IMR-90 (cell line): Measurements from ENCODE around the gene DEF6. TPM values are rescaled to one million over a fixed set of nuclear protein-coding genes. Genes with fewer than 3 reads are reported as not detected.
A peak's percentile ranks its signal among the peaks of the same experiment; 100 is the strongest.

Source experiments
- ATAC-seq: fragments of 200-7000 bp; cut with Tn5 transposase; 2 replicates; pipeline ENCODE4 v1.9.1; 2020; ENCODE audit warnings: low read depth, mild to moderate bottlenecking, moderate library complexity
- BruUV-seq: library from RNA; stranded (reverse); fragments of 400-500 nt; replicated peaks from 2 replicates; lab custom pipeline; 2021; lab: Mats Ljungman, UMichigan
- CTCF ChIA-PET: fragments of 300-600 bp; formaldehyde crosslinking; extraction: SDS; loops from one replicate; lab custom pipeline; 2021; ENCODE audit warnings: antibody characterized with exemption; lab: Yijun Ruan, JAX
- POLR2A ChIA-PET: fragments of 300-600 bp; sonication (Branson Sonifier 250); formaldehyde crosslinking; loops from one replicate; lab custom pipeline; 2022; ENCODE audit warnings: antibody characterized with exemption; ENCODE audit not compliant: unreplicated experiment; lab: Charles Lee
- DNase-seq: peaks from one replicate; pipeline ENCODE4 v3.0.0; 2013
- H2AFZ ChIP-seq: replicated peaks from 2 replicates; pipeline ENCODE3; 2013; ENCODE audit warnings: low read length, mild to moderate bottlenecking; ENCODE audit not compliant: poor library complexity
- H2AK5ac ChIP-seq: 2 replicates; pipeline ENCODE4 v1.6.1; 2013; ENCODE audit warnings: low read depth, low read length, inconsistent platforms
- H2AK9ac ChIP-seq: replicated peaks from 2 replicates; pipeline ENCODE3; 2013; ENCODE audit warnings: mild to moderate bottlenecking, low read depth, low read length, moderate library complexity; ENCODE audit not compliant: poor library complexity
- H2BK120ac ChIP-seq: 2 replicates; pipeline ENCODE4 v1.6.1; 2013; ENCODE audit warnings: low read depth, low read length, inconsistent platforms
- H2BK15ac ChIP-seq: 3 replicates; pipeline ENCODE4 v1.6.1; 2013; ENCODE audit warnings: low read depth, low read length, inconsistent platforms
- H2BK20ac ChIP-seq: 2 replicates; pipeline ENCODE4 v1.6.1; 2013; ENCODE audit warnings: low read depth, mild to moderate bottlenecking, inconsistent platforms, low read length, moderate library complexity
- H2BK5ac ChIP-seq: 2 replicates; pipeline ENCODE4 v1.6.1; 2013; ENCODE audit warnings: mild to moderate bottlenecking, low read depth, low read length, inconsistent platforms; ENCODE audit not compliant: poor library complexity, severe bottlenecking
- H3K14ac ChIP-seq: replicated peaks from 2 replicates; pipeline ENCODE4 v1.6.1; 2013; ENCODE audit warnings: low read depth, low read length, inconsistent platforms
- H3K18ac ChIP-seq: 2 replicates; pipeline ENCODE4 v1.6.1; 2013; ENCODE audit warnings: low read depth, low read length, control low read depth
- H3K23ac ChIP-seq: 2 replicates; pipeline ENCODE4 v1.6.1; 2013; ENCODE audit warnings: low read depth, low read length, inconsistent platforms
- H3K27ac ChIP-seq: 2 replicates; pipeline ENCODE4 v1.5.1; 2013; ENCODE audit warnings: mild to moderate bottlenecking, control low read depth, low read length; ENCODE audit not compliant: insufficient read depth
- H3K27me3 ChIP-seq: 2 replicates; pipeline ENCODE4 v1.6.1; 2013; ENCODE audit warnings: low read length; ENCODE audit not compliant: control insufficient read depth, insufficient read depth
- H3K36me3 ChIP-seq: 2 replicates; pipeline ENCODE4 v1.6.1; 2013; ENCODE audit warnings: low read length, mixed read lengths; ENCODE audit not compliant: control insufficient read depth, insufficient read depth
- H3K4ac ChIP-seq: 2 replicates; pipeline ENCODE4 v1.6.1; 2013; ENCODE audit warnings: low read depth, low read length, inconsistent platforms
- H3K4me1 ChIP-seq: 2 replicates; pipeline ENCODE4 v1.6.1; 2013; ENCODE audit warnings: low read length, mixed read lengths; ENCODE audit not compliant: control insufficient read depth, insufficient read depth
- H3K4me2 ChIP-seq: 2 replicates; pipeline ENCODE4 v1.6.1; 2013; ENCODE audit warnings: low read depth, mild to moderate bottlenecking, control low read depth, low read length, moderate library complexity
- H3K4me3 ChIP-seq: 2 replicates; pipeline ENCODE4 v1.5.1; 2013; ENCODE audit warnings: low read depth, mild to moderate bottlenecking, control low read depth, low read length, moderate library complexity; ENCODE audit not compliant: insufficient read depth
- H3K56ac ChIP-seq: 2 replicates; pipeline ENCODE4 v1.6.1; 2013; ENCODE audit warnings: low read length, inconsistent platforms; ENCODE audit not compliant: insufficient read depth; ENCODE audit errors: extremely low read depth
- H3K79me1 ChIP-seq, 2 experiments: 2 replicates each; pipeline ENCODE4 v1.6.1; 2013; ENCODE audit warnings: low read length in 2 of 2, inconsistent platforms in 1 of 2, low read depth in 1 of 2
- H3K9ac ChIP-seq: 2 replicates; pipeline ENCODE4 v1.6.1; 2013; ENCODE audit warnings: low read depth, low read length, control low read depth
- H3K9me1 ChIP-seq: 2 replicates; pipeline ENCODE4 v1.6.1; 2013; ENCODE audit warnings: low read length, inconsistent platforms; ENCODE audit not compliant: insufficient read depth
- H3K9me3 ChIP-seq: 2 replicates; pipeline ENCODE4 v1.6.1; 2013; ENCODE audit warnings: low read length; ENCODE audit not compliant: control insufficient read depth, insufficient read depth
- H4K20me1 ChIP-seq: 2 replicates; pipeline ENCODE4 v1.6.1; 2013; ENCODE audit warnings: low read length, inconsistent platforms; ENCODE audit not compliant: insufficient read depth
- H4K5ac ChIP-seq: 2 replicates; pipeline ENCODE4 v1.6.1; 2013; ENCODE audit warnings: mild to moderate bottlenecking, low read depth, low read length, control low read depth
- H4K8ac ChIP-seq, 2 experiments: 2 replicates each; pipeline ENCODE4 v1.6.1; 2013; ENCODE audit warnings: low read depth in 2 of 2, low read length in 2 of 2, control low read depth in 1 of 2, inconsistent platforms in 1 of 2
- H4K91ac ChIP-seq: 2 replicates; pipeline ENCODE4 v1.6.1; 2013; ENCODE audit warnings: low read depth, low read length, inconsistent platforms; ENCODE audit not compliant: insufficient read depth
- BHLHE40 ChIP-seq: fragments of 150-350 bp; IDR thresholded peaks from 2 replicates; pipeline ENCODE4 v1.6.1; 2016; ENCODE audit warnings: mild to moderate bottlenecking, low read depth, low read length
- CEBPB ChIP-seq: IDR thresholded peaks from 2 replicates; pipeline ENCODE4 v1.6.1; 2012; ENCODE audit warnings: low read depth, low read length, improper control_type of control experiment
- CHD1 ChIP-seq: IDR thresholded peaks from 2 replicates; pipeline ENCODE4 v1.6.1; 2012; ENCODE audit warnings: low read depth, low read length, improper control_type of control experiment
- FOS ChIP-seq: fragments of 150-350 bp; IDR thresholded peaks from 2 replicates; pipeline ENCODE4 v1.6.1; 2016; ENCODE audit warnings: low read depth, low read length
- MAFK ChIP-seq: IDR thresholded peaks from 2 replicates; pipeline ENCODE4 v1.6.1; 2012; ENCODE audit warnings: low read depth, low read length, improper control_type of control experiment
- MAZ ChIP-seq: IDR thresholded peaks from 2 replicates; pipeline ENCODE4 v1.6.1; 2012; ENCODE audit warnings: low read depth, mild to moderate bottlenecking, low read length, improper control_type of control experiment, moderate library complexity, borderline replicate concordance
- NFE2L2 ChIP-seq: fragments of 150-350 bp; IDR thresholded peaks from 2 replicates; pipeline ENCODE4 v1.6.1; 2016; ENCODE audit warnings: low read depth, mild to moderate bottlenecking, low read length
- POLR2A ChIP-seq: IDR thresholded peaks from 2 replicates; pipeline ENCODE4 v1.6.1; 2012; ENCODE audit warnings: mild to moderate bottlenecking, low read depth, low read length
- RAD21 ChIP-seq: IDR thresholded peaks from 2 replicates; pipeline ENCODE4 v1.6.1; 2012; ENCODE audit warnings: low read length, improper control_type of control experiment
- RCOR1 ChIP-seq: IDR thresholded peaks from 2 replicates; pipeline ENCODE4 v1.6.1; 2012; ENCODE audit warnings: mild to moderate bottlenecking, low read length, improper control_type of control experiment; ENCODE audit not compliant: insufficient replicate concordance
- RFX5 ChIP-seq: IDR thresholded peaks from 2 replicates; pipeline ENCODE4 v1.8.0; 2012; ENCODE audit warnings: low read depth, mild to moderate bottlenecking, low read length, moderate library complexity
- SMC3 ChIP-seq: fragments of 150-350 bp; IDR thresholded peaks from 2 replicates; pipeline ENCODE4 v1.6.1; 2016; ENCODE audit warnings: low read depth, mild to moderate bottlenecking, antibody characterized with exemption, low read length, moderate library complexity
- WGBS, 2 experiments: methylation state at CpG; one replicate each; pipeline versions ENCODE4 v1.1.5 to v1.1.7; 2013; ENCODE audit warnings: missing lambda C conversion rate in 2 of 2; ENCODE audit not compliant: insufficient read length in 1 of 2; ENCODE audit errors: extremely low coverage in 2 of 2; 5-methylcytosine and 5-hydroxymethylcytosine counted together
- dilution Hi-C: fragments of 300-500 bp; cut with HindIII; formaldehyde crosslinking; loops from one replicate; pipeline ENCODE4 v1.14.3; 2018; ENCODE audit warnings: low sequenced_read_pairs; ENCODE audit not compliant: unreplicated experiment
- in situ Hi-C: fragments of 300-500 bp; cut with MboI; formaldehyde crosslinking; loops from 3 replicates; pipeline ENCODE4 v1.14.3; 2019; ENCODE audit warnings: low sequenced_read_pairs, inconsistent platforms, mixed read lengths
- intact Hi-C: fragments of 100-400 bp; cut with micrococcal nuclease; formaldehyde crosslinking; loops from 2 replicates; pipeline ENCODE4 v1.10.0; 2022
- polyA plus RNA-seq, 3 experiments: library from polyadenylated mRNA; depleted of rRNA; stranded (reverse); fragments of >200 nt; gene quantifications; 2 replicates each; pipeline ENCODE4 v1.2.3, GENCODE V29; 2012; ENCODE audit warnings: low replicate concordance in 1 of 3
- total RNA-seq: library from RNA; depleted of rRNA; stranded (reverse); fragments of >200 nt; gene quantifications from 2 replicates; pipeline ENCODE4 v1.2.3, GENCODE V29; 2012
- TF ChIP-seq, protein P1 (sequence below): fragments of 150-350 bp; IDR thresholded peaks from 2 replicates; pipeline ENCODE4 v1.6.1; 2016; ENCODE audit warnings: low read depth, mild to moderate bottlenecking, low read length, moderate library complexity, borderline replicate concordance
- TF ChIP-seq, protein P2 (sequence below): fragments of 150-350 bp; IDR thresholded peaks from 2 replicates; pipeline ENCODE4 v1.6.1; 2017; ENCODE audit warnings: mild to moderate bottlenecking, antibody characterized with exemption, low read length, low read depth
- TF ChIP-seq, protein P3 (sequence below): conservative IDR thresholded peaks from 2 replicates; pipeline ENCODE4 v1.5.1; 2012; ENCODE audit warnings: mild to moderate bottlenecking, low read depth, low read length, improper control_type of control experiment

DEF6 gene
- total and polyA plus RNA-seq, 2 of the 4 experiments (the other 2 are of a cell fraction): 2.5 to 4.2 TPM

DNA sequence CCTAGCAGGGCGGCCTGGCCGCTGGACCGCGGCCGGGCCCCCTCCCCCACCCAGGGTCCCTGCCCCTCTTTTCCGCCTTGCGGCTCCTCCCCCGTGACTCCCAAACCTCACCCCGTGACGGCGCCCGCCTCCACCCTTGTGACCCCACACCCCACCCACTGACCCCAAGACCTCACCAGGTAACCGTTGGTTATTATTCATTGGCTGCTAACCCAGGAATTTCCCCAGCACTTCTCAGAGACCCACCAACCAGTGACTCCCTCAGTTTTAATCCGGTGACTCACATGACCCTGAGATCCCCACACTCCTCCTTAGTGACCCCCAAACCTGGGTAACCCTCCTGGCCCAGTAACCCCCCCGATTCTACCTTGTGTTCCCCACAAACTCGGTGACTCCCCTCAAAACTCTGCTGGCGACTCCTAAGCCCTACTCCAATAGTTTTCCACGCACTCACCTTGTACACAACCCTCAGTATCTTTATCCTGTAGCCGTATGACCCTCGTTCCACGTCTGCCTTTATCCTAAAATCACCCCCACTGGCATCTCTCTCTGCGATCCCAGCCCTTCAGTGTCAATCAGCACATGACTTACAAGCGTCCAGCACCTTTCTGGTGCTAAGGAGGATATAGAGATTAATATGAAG lies 37.5 kb upstream of the DEF6 start:
- Histone ChIP-seq H2AK9ac (peak overlapping the region; percentile 80), H3K14ac (peak overlapping the region; percentile 91), H2BK5ac (peak overlapping the region; percentile 59), H2AK5ac (peak overlapping the region; percentile 90), H3K9me1 (peaks cover 9% of the 10 kb centered on the region), H3K4me1 (peaks cover 8% of the 10 kb centered on the region; the same call in 1 of the 2 replicates), H3K4me2 (peak overlapping the region; percentile 96), H2BK20ac (no peak overlapping the region), H3K18ac (peak overlapping the region; percentile 37; the same call in 1 of the 2 replicates), H3K4me3 (peak overlapping the region; percentile 64), H3K9me3 (no peaks in the 10 kb centered on the region), H3K23ac (peak overlapping the region; percentile 69; the same call in 1 of the 2 replicates), H3K79me1 (peaks cover 31 to 46% of the 10 kb centered on the region in 2 experiments), H4K91ac (peak overlapping the region; percentile 84), H2AFZ (peak overlapping the region; percentile 99), H3K9ac (peak overlapping the region; percentile 51), H3K36me3 (no peaks in the 10 kb centered on the region), H4K5ac (peak overlapping the region; percentile 74), H4K8ac (peak overlapping the region; percentile 87 to 92), H2BK15ac (peak overlapping the region; percentile 66; the same call in 1 of the 3 replicates), H3K4ac (peak overlapping the region; percentile 86), H4K20me1 (no peaks in the 10 kb centered on the region), H3K27me3 (no peaks in the 10 kb centered on the region), H2BK120ac (peak overlapping the region; percentile 30), H3K56ac (peak overlapping the region; percentile 75; the same call in 1 of the 2 replicates), H3K27ac (peak overlapping the region; percentile 62)
- WGBS, 2 experiments: 14% methylated on average over 5 of the region's 23 CpGs; no CpG with 5 or more reads in 1 of the 2 experiments
- ChIA-PET CTCF (no interaction called here), POLR2A (interaction anchor here (0.6 kb wide), 1 partner anchor 443 kb away, joined by 4 read pairs; no protein-coding TSS in a partner anchor)
- ATAC-seq (peak; percentile 47), DNase-seq (peak; percentile 16)
- in situ Hi-C loops (no loop called here), dilution Hi-C loops (no loop called here), intact Hi-C loops (loop anchor here (1.0 kb wide), 1 partner anchor 28 kb away; no protein-coding TSS in a partner anchor)
- BruUV-seq: no TSS peak
- TF ChIP-seq CEBPB: no peak
- TF ChIP-seq, protein P1, sequence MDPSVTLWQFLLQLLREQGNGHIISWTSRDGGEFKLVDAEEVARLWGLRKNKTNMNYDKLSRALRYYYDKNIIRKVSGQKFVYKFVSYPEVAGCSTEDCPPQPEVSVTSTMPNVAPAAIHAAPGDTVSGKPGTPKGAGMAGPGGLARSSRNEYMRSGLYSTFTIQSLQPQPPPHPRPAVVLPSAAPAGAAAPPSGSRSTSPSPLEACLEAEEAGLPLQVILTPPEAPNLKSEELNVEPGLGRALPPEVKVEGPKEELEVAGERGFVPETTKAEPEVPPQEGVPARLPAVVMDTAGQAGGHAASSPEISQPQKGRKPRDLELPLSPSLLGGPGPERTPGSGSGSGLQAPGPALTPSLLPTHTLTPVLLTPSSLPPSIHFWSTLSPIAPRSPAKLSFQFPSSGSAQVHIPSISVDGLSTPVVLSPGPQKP: no peak
- TF ChIP-seq, protein P2, sequence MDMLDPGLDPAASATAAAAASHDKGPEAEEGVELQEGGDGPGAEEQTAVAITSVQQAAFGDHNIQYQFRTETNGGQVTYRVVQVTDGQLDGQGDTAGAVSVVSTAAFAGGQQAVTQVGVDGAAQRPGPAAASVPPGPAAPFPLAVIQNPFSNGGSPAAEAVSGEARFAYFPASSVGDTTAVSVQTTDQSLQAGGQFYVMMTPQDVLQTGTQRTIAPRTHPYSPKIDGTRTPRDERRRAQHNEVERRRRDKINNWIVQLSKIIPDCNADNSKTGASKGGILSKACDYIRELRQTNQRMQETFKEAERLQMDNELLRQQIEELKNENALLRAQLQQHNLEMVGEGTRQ: no peak
- no peak for TF ChIP-seq RFX5
- no peak for TF ChIP-seq SMC3
- no peak for TF ChIP-seq MAZ
- TF ChIP-seq, protein P3, sequence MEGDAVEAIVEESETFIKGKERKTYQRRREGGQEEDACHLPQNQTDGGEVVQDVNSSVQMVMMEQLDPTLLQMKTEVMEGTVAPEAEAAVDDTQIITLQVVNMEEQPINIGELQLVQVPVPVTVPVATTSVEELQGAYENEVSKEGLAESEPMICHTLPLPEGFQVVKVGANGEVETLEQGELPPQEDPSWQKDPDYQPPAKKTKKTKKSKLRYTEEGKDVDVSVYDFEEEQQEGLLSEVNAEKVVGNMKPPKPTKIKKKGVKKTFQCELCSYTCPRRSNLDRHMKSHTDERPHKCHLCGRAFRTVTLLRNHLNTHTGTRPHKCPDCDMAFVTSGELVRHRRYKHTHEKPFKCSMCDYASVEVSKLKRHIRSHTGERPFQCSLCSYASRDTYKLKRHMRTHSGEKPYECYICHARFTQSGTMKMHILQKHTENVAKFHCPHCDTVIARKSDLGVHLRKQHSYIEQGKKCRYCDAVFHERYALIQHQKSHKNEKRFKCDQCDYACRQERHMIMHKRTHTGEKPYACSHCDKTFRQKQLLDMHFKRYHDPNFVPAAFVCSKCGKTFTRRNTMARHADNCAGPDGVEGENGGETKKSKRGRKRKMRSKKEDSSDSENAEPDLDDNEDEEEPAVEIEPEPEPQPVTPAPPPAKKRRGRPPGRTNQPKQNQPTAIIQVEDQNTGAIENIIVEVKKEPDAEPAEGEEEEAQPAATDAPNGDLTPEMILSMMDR: no peak
- TF ChIP-seq RCOR1: no peak
- TF ChIP-seq POLR2A: no peak
- no peak for TF ChIP-seq MAFK
- no peak for TF ChIP-seq NFE2L2
- TF ChIP-seq CHD1: no peak
- TF ChIP-seq RAD21: no peak
- TF ChIP-seq FOS: no peak
- TF ChIP-seq BHLHE40: no peak
